NCI-H1417 treated with DMSO at 0.1 percent for 48 hours (cell line): ENCODE results near the gene KRT4.
"Not testable (repeated sequence)": the region's sequence is repeated elsewhere in the genome, so short reads cannot be mapped to it uniquely, and the experiment has no call there.

ENCODE experiments used
- DNase-seq: peaks from one replicate; lab custom pipeline; 2025; lab: John Stamatoyannopoulos, UW

The KRT4 gene

DNA sequence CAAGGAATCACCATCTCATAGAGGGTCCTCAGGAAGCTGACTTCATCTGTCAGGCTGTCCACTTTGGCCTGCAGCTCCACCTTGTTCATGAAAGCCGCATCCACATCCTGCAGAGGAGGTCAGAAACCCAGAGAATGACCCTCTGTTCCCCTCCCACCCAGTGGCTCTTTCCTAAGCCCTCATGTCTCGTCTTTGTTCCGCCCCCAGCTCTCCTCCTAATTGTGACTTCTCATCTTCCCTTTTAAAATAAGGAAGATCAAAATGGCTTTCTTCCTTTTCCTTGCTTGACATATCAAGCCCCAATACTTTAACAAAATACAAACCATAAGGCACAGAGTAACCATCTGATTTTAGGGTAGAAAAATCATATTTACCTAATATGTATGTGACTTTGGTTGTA, 41.1 kb downstream of the KRT4 start:
- no peak for DNase-seq

DNA sequence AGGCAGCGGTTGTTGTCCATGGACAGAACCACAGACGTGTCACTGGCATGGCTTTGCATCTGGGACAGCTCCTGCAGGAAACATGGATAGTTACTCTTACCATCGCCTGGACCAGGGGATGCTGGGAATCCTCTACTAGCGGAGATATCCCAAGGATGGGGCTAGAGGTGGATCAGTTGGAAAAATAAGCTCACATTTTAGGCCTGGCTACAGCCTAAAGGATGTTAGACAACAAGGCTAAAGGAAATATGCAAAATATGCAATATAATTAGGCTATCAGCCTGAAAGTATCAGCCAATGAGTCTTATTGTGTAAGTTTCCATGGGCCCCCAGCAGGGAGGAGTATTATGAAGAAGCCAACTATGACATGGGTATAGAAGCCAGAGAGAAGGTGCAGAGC, 41.7 kb downstream of the KRT4 start:
- no peak for DNase-seq

DNA sequence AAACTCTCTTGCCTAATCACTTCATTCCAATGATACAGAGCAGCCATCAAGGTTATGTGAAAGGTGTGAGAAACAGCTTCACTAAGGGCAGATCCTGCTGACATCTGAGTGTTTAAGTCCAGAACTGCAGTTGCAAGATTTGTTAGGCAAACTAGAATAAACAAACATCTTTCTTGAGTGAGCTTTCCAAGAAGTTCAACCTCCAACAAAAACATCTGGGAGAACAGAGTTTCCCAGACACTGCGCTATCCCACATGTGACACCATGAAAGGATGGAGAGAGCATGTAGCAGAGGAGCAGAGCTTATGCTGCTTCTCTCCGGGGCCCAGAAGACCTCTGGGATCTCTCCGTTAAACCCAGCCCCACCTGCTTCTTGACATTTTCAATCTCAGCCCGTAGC, 42.4 kb downstream of the KRT4 start:
- no peak for DNase-seq

DNA sequence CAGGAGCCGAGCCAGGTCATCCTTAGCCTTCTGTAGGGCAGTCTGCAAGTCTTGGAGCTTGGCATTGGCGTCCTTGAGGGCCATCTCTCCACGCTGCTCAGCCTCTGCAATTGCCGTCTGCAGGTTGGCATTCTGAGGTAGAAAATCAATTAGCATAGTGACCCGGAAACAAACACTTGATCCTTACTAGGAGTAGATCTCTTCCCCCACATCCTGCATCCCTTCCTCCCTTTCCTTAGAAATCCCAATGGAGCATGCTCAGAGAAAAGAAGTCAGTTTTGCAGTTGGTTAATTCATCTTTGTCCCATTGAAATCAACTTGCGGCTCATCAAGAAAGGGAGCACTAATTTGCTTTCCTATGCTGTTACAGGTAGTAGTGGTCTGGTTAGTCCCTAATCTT, 42.8 kb downstream of the KRT4 start:
- DNase-seq, result no peak

DNA sequence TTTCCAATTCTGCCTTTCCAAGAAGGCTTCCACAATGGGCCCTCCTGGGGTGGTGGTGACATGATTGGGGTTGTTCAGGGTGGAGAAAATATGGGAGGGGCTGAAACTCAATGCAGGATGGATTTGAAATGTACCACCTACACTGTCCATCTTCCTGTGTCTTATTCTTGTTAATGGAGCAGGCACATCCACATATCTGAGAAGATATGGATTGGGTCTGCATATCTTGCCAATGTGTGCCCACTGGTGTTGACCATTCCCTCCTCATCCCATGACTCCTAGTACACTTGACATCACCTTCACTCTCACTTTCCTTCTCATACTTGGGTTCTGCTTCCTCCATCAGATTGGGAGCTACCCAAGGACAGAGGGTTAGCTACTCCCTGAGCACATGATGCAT, 44.0 kb downstream of the KRT4 start:
- no peak for DNase-seq

DNA sequence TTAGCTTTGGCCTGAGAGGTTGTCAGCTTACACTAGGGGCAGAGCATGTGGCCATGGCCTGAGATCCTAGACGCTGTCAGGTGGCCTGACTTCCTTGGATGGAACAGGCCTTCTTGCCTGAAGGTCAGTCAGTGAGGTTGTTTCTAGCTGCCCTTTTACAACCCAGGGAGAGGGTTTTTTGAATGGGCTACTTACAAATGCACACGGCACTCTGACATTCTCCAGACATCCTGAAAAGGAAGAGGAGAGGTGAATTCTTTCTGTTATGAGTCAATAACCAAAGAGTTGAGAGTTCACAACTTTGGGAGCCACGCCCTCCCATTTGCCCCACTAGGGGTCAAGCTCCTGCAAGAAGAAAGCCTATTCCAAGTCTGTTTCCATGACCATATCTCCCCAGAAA, 44.6 kb downstream of the KRT4 start:
- DNase-seq, result no peak

DNA sequence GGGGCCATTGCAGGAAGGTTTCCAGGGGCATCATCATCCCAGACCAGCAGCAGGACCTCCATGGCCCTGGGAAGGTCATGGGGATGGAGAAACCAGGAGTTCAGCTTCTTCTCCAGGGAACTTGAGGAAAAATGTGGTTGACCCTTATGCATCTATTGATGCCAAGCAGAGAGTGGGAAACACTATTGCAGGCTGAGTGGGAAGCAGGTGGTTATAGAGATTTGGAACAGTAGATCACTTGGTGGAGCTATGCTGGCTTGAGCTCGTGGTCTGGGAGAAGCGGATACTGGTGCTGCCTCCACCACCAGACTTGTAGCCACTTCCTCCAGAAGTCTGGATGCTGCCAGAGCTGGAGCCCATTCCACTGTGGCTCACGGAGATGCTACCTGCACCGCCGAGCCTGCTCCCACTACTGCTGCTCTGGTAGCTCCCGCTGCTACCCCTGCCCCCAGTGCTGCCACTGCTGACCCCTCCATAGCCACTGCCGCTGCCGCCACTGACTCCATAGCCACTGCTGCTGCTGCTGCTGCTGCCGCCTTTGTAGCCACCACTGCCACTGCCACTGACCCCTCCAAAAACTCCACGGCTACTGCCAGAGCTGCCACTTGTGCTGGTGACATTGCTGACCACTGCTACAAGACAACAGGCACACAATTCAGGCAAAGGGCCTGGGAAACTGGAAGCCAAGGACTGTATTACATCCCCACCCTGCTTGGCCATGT, 45.3 kb downstream of the KRT4 start:
- no peak for DNase-seq

DNA sequence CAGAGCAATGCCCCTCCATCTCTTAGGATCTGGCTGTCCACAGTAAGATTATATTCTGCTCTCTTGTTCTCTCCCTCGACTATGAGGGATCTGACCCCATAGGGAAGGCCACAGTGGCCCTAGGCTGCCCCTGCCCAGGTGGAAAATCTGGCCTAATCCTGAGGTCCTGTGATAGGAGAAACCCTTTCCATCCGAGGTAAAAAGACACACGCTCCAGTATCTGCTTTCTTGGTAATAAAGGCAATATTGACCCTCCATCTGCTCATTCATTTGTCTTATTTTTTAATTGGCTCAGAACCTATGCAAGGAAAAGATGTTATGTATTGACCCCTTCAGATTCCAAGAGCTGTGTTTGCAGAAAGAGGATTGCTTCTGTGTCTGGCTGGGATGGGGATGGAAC, 46.5 kb downstream of the KRT4 start:
- DNase-seq, result no peak

DNA sequence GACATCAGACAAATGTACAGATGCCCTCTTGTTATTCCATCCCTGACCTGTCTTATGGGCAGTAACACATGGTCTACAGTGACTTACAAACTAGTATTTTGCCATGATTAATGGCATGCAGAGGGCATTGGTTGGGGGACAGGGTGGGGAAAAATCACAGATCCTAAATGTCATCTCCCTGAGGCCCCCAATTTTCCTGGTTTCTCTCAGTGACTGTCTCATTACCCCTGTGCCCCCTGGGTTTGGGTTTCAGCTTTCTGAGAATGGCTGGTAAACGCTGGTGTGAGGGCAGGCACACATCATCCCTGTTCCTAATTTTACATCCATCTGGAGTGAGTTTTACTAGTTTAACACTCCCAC, 46.9 kb downstream of the KRT4 start:
- DNase-seq, result no peak

GRCh38 chr12:52766351-52767019, 47.4 kb downstream of the KRT4 start:
- no peak for DNase-seq

GRCh38 chr12:52765702-52766101, 48.2 kb downstream of the KRT4 start:
- DNase-seq, result no peak

GRCh38 chr12:52763991-52764390, 49.9 kb downstream of the KRT4 start:
- no peak for DNase-seq

- no peak for DNase-seq
These were observed 50.8 kb downstream of the KRT4 start for GRCh38 chr12:52763036-52763659.

DNA sequence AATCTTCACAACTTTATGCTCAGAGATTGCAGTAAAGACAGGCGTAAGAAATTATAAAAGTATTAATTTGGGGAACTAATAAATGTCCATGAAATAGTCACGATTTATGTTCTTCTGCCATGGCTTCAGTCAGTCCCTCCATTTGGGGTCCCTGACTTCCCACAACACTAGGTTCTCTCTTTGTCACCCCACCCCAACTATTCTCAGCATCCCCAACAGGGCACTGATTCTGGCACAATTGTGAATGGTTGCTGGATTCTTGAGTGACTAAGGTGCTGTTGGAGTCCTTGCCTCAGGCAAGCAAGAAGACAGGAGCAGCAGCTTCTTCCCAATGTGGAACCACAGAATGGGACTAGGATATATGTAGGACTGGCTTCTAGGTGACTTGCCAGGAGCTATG, 52.1 kb downstream of the KRT4 start:
- DNase-seq, result no peak

DNA sequence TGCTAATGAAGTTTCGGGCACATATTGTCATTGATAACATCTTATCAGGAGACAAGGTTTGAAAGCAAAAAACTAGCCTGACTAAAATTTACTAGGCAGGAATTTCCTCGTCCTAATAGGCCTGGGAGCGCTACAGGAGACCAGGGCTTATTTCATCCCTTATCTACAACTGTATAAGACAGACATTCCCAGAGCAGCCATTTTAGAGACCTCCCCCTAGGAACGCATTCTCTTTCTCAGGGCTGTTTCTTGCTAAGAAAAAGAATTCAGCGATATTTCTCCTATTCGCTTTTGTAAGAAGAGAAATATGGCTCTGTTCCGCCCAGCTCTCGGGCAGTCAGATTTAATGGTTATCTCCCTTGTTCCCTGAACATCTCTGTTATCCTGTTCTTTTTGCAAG, 52.7 kb downstream of the KRT4 start:
- DNase-seq, result not testable (repeated sequence)

DNA sequence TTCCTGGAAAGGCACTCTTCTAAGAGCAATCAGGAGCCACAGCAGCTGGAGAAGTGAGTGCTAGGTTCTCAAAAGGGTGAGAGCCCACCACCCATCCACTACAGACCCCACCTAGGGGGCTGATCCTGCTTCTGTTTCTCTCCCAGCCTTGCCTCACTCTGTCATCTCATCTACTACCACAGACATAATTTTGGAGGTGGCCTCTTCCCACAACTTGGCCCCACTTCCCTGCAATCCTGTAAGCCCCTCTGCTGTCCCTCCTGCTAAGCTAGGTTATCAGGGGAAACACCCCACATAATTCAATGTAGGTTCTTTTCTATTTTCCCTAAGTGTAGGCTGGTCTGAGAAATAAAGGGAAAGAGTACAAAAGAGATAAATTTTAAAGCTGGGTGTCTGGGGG, 53.3 kb downstream of the KRT4 start:
- no peak for DNase-seq

- no peak for DNase-seq
These were observed 54.2 kb downstream of the KRT4 start for GRCh38 chr12:52759695-52760094.

DNA sequence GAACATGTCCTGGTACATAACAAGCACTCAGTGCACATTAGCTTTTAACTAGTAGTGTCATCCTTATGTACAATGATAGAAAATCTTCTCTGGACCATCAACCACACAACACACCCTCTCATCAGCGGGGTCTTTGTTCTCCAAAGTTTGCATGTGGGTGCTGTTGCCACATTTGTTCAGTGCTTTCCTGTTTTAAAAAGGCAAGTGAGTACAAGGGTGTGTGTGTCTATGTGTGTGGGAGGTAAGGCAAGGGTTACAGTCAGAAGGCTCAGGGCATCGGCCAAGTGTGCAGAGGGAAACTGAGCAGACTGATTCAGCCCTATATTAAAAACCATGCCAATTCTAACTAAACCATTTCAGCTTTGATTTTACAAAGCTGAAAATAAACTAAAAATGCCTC, 54.7 kb downstream of the KRT4 start:
- no peak for DNase-seq

GRCh38 chr12:52757449-52758176, 56.3 kb downstream of the KRT4 start:
- DNase-seq, result no peak
